ENCODE measurements around the gene OTUD7B. TPM values are rescaled to one million over a fixed set of nuclear protein-coding genes. Genes with fewer than 3 reads are reported as not detected.
"Not testable (repeated sequence)": the region's sequence is repeated elsewhere in the genome, so short reads cannot be mapped to it uniquely, and the experiment has no call there.

The OTUD7B gene
- total and polyA plus RNA-seq, 2 of the 8 experiments (the other 6 are each of a cell fraction or from before 2014, with no cell fraction given), result 4.2 to 21.5 TPM

GRCh38 chr1:149940427-149940826 lies 70.1 kb downstream of the OTUD7B start (continued):
- TF ChIP-seq JUN (IDR thresholded peaks at IDR 0.05; ENCODE audit: low read depth, low read length) (no peak), BCL11A (IDR thresholded peaks at IDR 0.05; ENCODE audit: low read depth in 2 of 2, low read length in 2 of 2) (no peak)

GRCh38 chr1:149938668-149939003 lies 71.9 kb downstream of the OTUD7B start:
- peak overlapping the region; percentile 62 to 94 for H3K4me2 ChIP-seq (ENCODE audit: insufficient read depth in 1 of 2, low read depth in 2 of 2, low read length in 2 of 2)
- H3K9ac ChIP-seq (replicated peaks in 1 of 4; ENCODE audit: extremely low read depth in 1 of 4, low read depth in 3 of 4, low read length in 3 of 4); H2BK120ac ChIP-seq (replicated peaks; ENCODE audit: low read depth, low read length); H2AK5ac ChIP-seq (ENCODE audit: low read depth, low read length); H2BK15ac ChIP-seq (ENCODE audit: low read length); H4K8ac ChIP-seq (ENCODE audit: extremely low read depth, insufficient read depth, low read length); H3K23me2 ChIP-seq (ENCODE audit: low read depth, low read length); H2BK20ac ChIP-seq (ENCODE audit: low read length); H2BK12ac ChIP-seq (ENCODE audit: low read depth, low read length); H3K36me3 ChIP-seq (ENCODE audit: control insufficient read depth in 2 of 4, insufficient read depth in 4 of 4, low read length in 3 of 4); H3K9me3 ChIP-seq (ENCODE audit: insufficient read depth in 2 of 2, low read depth in 1 of 2, low read length in 1 of 2); H3K79me1 ChIP-seq (ENCODE audit: low read depth, low read length); H3K4ac ChIP-seq (replicated peaks; ENCODE audit: insufficient read length, low read depth, low read length); H2AFZ ChIP-seq (ENCODE audit: low read length); H3K79me2 ChIP-seq (ENCODE audit: control insufficient read depth in 1 of 2, insufficient read depth in 2 of 2, low read length in 2 of 2); FAIRE-seq; H3K27me3 ChIP-seq (replicated peaks in 1 of 4; ENCODE audit: control insufficient read depth in 3 of 4, extremely low read depth in 1 of 4, insufficient read depth in 3 of 4, low read length in 3 of 4); H3K56ac ChIP-seq (replicated peaks; ENCODE audit: insufficient read length, low read depth, low read length); H3K14ac ChIP-seq (ENCODE audit: insufficient read length); H3K23ac ChIP-seq (ENCODE audit: insufficient read length); DNase-seq (ENCODE audit: low read depth in 1 of 2, low spot score in 2 of 2); H4K91ac ChIP-seq (replicated peaks; ENCODE audit: insufficient read length, low read length); H4K20me1 ChIP-seq (replicated peaks in 1 of 2; ENCODE audit: control insufficient read depth in 1 of 2, insufficient read depth in 2 of 2, low read length in 2 of 2): not testable (repeated sequence)
- peaks cover 5 to 22% (median 13%) of the 10 kb centered on the region in 4 experiments for H3K4me1 ChIP-seq (replicated peaks in 1 of 4; ENCODE audit: control insufficient read depth in 3 of 4, insufficient read depth in 4 of 4, low read length in 3 of 4)
- 28% methylated on average over 7 of the region's 13 CpGs; no CpG with 5 or more reads in 1 of the 2 experiments for WGBS, 2 experiments (ENCODE audit: extremely low coverage in 1 of 2, insufficient coverage in 1 of 2, insufficient read length in 1 of 2, insufficient replicate concordance in 2 of 2, low coverage in 1 of 2, low lambda C conversion rate in 2 of 2, missing lambda C conversion rate in 1 of 2)
- H3K27ac ChIP-seq (ENCODE audit: low read depth, low read length), result 0 out of 2 replicates have a peak overlapping the region, but pooled peaks have one; percentile 76
- ChIA-PET CTCF (ENCODE audit: partially characterized antibody) (interaction anchor here (1.0 to 2.3 kb wide), 3 partner anchors 10 to 249 kb away, joined by 3 to 6 read pairs (median 5); a partner anchor contains a TSS), POLR2A (ENCODE audit: partially characterized antibody) (interaction anchor here (0.7 to 5.8 kb wide), 12 partner anchors 9 to 225 kb away, joined by 3 to 65 read pairs (median 4); partner anchors contain the start of genes BOLA1 and SF3B4)
- peak overlapping the region in 1 of 4 experiments; percentile 30; a peak in 3 of 8 replicates for H3K4me3 ChIP-seq (ENCODE audit: extremely low read depth in 1 of 4, insufficient read depth in 2 of 4, low read depth in 3 of 4, low read length in 4 of 4)
- peak overlapping the region; percentile 77 for H4K5ac ChIP-seq (ENCODE audit: insufficient read length, low read depth, low read length)
- H2BK5ac ChIP-seq (ENCODE audit: low read depth, low read length), result peak overlapping the region; percentile 60
- 0 out of 2 replicates have a peak overlapping the region, but pooled peaks have one; percentile 67 for H3K18ac ChIP-seq (ENCODE audit: extremely low read depth, low read length)

All from H1 (cell line).